Caco-2 (cell line): ENCODE measurements around the gene PPP1R12C. TPM values are rescaled to one million over a fixed set of nuclear protein-coding genes. Genes with fewer than 3 reads are reported as not detected.

Source experiments
- BruUV-seq: library from RNA; stranded (reverse); fragments of 400-500 nt; replicated peaks from 2 replicates; lab custom pipeline; 2021; lab: Mats Ljungman, UMichigan
- CTCF ChIA-PET: fragments of 300-600 bp; sonication (Branson Sonifier 250); formaldehyde crosslinking; loops from one replicate; lab custom pipeline; 2022; ENCODE audit warnings: antibody characterized with exemption; lab: Charles Lee
- POLR2A ChIA-PET: fragments of 300-600 bp; sonication (Branson Sonifier 250); formaldehyde crosslinking; loops from one replicate; lab custom pipeline; 2022; ENCODE audit warnings: antibody characterized with exemption; lab: Charles Lee
- DNase-seq, 2 experiments: peaks; one replicate each; pipeline versions ENCODE4 v3.0.0 to v3.0.0-alpha.2; 2020 to 2022
- H3K27me3 ChIP-seq: replicated peaks from 2 replicates; pipeline ENCODE4 v1.6.0; 2011; ENCODE audit warnings: low read length; ENCODE audit not compliant: control insufficient read depth, insufficient read depth
- H3K36me3 ChIP-seq: 2 replicates; pipeline ENCODE4 v1.5.1; 2011; ENCODE audit warnings: low read length; ENCODE audit not compliant: control insufficient read depth, insufficient read depth
- H3K4me1 ChIP-seq: fragments of 250-450 bp; sonication (Bioruptor Pico); 2 replicates; pipeline ENCODE4 v1.5.1; 2020; ENCODE audit warnings: mild to moderate bottlenecking
- H3K4me3 ChIP-seq: 2 replicates; pipeline ENCODE4 v1.5.1; 2011; ENCODE audit warnings: low read depth, mild to moderate bottlenecking, control low read depth, low read length
- H3K9me3 ChIP-seq: fragments of 250-450 bp; sonication (Bioruptor Pico); 2 replicates; pipeline ENCODE4 v1.5.1; 2020; ENCODE audit warnings: mild to moderate bottlenecking, moderate library complexity
- H3K27ac Mint-ChIP-seq: one replicate; pipeline ENCODE4 v1.8.0; 2022; ENCODE audit warnings: mixed read lengths; ENCODE audit not compliant: unreplicated experiment
- H3K27me3 Mint-ChIP-seq: one replicate; pipeline ENCODE4 v1.8.0; 2022; ENCODE audit warnings: mixed read lengths; ENCODE audit not compliant: insufficient read depth, unreplicated experiment
- H3K36me3 Mint-ChIP-seq: one replicate; pipeline ENCODE4 v1.8.0; 2022; ENCODE audit warnings: mild to moderate bottlenecking, mixed read lengths; ENCODE audit not compliant: insufficient read depth, unreplicated experiment
- H3K4me1 Mint-ChIP-seq: one replicate; pipeline ENCODE4 v1.8.0; 2022; ENCODE audit warnings: low read depth, mixed read lengths; ENCODE audit not compliant: unreplicated experiment
- H3K4me3 Mint-ChIP-seq: one replicate; pipeline ENCODE4 v1.8.0; 2022; ENCODE audit warnings: mild to moderate bottlenecking, moderate library complexity, mixed read lengths; ENCODE audit not compliant: unreplicated experiment
- H3K9me3 Mint-ChIP-seq: one replicate; pipeline ENCODE4 v1.8.0; 2022; ENCODE audit warnings: mixed read lengths; ENCODE audit not compliant: unreplicated experiment
- intact Hi-C: fragments of 100-400 bp; cut with micrococcal nuclease; formaldehyde crosslinking; loops from one replicate; pipeline ENCODE4 v1.10.0; 2022; ENCODE audit not compliant: unreplicated experiment
- total RNA-seq: library from RNA; stranded (reverse); gene quantifications from 2 replicates; pipeline ENCODE4 v1.2.3, GENCODE V29; 2022
- TF ChIP-seq, protein P1 (sequence below), 2 experiments: fragments of 200-600 bp in 1 of 2; IDR thresholded peaks; 1 replicate in 1 of 2; 2 replicates in 1 of 2; pipeline versions ENCODE4 v1.5.1 to v1.8.0; 2011 to 2022; ENCODE audit warnings: antibody characterized with exemption in 1 of 2, control low read depth in 1 of 2, inconsistent platforms in 1 of 2, low read depth in 1 of 2, low read length in 1 of 2, mild to moderate bottlenecking in 1 of 2, moderate library complexity in 1 of 2; ENCODE audit not compliant: insufficient read depth in 1 of 2, severe bottlenecking in 1 of 2, unreplicated experiment in 1 of 2

Gene PPP1R12C
- total RNA-seq, 1 experiment from 2014 or later = 104 TPM

DNA sequence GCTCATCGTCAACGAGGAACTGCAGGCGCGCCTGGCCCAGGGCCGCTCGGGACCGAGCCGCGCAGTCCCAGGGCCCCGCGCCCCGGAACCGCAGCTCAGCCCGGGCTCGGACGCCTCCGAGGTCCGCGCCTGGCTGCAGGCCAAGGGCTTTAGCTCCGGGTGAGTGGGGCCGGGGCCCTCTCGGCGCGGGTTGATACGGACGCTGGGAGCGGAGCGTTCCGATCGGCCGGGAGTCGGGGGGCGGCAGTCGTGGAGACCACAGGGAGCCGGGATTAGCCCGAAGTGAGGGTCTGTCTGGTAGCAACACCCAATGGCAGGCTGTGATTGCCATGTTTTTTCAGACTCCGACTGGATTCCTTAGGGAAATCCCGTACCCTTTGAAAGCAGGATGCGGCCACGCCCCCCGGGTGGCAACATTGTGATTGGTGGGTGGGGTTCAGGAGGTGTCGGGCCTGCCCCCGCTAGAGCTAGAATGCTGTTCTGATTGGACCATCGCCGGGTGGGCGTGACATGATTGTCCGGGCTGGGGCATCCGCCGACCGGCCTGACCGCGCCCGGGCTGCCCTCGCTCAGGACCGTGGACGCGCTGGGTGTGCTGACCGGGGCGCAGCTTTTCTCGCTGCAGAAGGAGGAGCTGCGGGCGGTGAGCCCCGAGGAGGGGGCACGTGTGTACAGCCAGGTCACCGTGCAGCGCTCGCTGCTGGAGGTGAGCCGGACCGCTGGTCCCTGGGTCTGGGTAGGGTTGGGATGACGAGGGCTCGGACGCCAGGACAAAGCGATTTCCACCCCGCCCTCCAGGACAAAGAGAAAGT, 30.5 kb downstream of the PPP1R12C start:
- DNase-seq = no peak

DNA sequence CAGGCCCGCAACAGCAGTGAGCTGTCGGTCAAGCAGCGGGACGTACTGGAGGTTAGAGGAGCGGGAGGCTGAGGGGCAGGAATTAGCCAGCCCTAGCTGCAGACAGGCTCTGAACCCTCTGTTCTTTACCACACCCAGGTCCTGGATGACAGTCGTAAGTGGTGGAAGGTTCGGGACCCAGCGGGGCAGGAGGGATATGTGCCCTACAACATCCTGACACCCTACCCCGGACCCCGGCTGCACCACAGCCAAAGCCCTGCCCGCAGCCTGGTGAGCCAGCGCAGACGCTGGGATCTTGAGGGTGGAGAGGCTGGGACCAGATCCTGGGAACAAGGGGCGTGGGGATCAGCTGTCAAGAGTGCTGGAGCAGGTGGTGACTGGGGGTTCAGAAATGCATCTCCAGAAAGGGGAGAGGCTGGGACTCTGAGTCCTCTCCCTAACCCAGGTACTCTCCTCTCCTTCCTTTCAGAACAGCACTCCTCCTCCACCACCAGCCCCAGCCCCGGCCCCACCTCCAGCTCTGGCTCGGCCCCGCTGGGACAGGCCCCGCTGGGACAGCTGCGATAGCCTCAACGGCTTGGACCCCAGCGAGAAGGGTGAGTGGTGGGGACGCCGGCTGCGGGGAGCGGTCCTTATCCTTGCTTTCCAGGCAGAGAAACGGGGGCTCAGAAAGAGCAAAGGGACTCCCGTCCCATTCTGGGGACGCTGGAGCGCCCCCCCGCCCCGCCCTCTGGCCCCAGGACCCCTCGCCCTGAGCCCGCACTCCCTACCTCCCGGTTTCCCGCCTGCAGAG, 31.3 kb downstream of the PPP1R12C start:
- Histone ChIP-seq H3K9me3 (no peaks in the 10 kb centered on the region), H3K36me3 (peaks cover 3% of the 10 kb centered on the region; the same call in 1 of the 2 replicates), H3K4me1 (no peaks in the 10 kb centered on the region), H3K4me3 (no peak overlapping the region), H3K27me3 (no peaks in the 10 kb centered on the region)
- H3K27me3 Mint-ChIP-seq = no peaks in the 10 kb centered on the region
- CTCF ChIA-PET = no interaction called here
- H3K4me1 Mint-ChIP-seq = peaks cover 9% of the 10 kb centered on the region
- peaks cover 85% of the 10 kb centered on the region for H3K36me3 Mint-ChIP-seq
- no peaks in the 10 kb centered on the region for H3K9me3 Mint-ChIP-seq
- no peak overlapping the region for H3K4me3 Mint-ChIP-seq
- intact Hi-C loops = no loop called here
- no TSS peak for BruUV-seq
- no peak for DNase-seq
- POLR2A ChIA-PET = no interaction called here
- no peak overlapping the region for H3K27ac Mint-ChIP-seq
- TF ChIP-seq, protein P1, sequence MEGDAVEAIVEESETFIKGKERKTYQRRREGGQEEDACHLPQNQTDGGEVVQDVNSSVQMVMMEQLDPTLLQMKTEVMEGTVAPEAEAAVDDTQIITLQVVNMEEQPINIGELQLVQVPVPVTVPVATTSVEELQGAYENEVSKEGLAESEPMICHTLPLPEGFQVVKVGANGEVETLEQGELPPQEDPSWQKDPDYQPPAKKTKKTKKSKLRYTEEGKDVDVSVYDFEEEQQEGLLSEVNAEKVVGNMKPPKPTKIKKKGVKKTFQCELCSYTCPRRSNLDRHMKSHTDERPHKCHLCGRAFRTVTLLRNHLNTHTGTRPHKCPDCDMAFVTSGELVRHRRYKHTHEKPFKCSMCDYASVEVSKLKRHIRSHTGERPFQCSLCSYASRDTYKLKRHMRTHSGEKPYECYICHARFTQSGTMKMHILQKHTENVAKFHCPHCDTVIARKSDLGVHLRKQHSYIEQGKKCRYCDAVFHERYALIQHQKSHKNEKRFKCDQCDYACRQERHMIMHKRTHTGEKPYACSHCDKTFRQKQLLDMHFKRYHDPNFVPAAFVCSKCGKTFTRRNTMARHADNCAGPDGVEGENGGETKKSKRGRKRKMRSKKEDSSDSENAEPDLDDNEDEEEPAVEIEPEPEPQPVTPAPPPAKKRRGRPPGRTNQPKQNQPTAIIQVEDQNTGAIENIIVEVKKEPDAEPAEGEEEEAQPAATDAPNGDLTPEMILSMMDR (IDR thresholded peaks at IDR 0.05; ENCODE audit: insufficient read depth in 1 of 2, low read depth in 1 of 2, low read length in 1 of 2, severe bottlenecking in 1 of 2, unreplicated experiment in 1 of 2) = no peak

More for the DNA sequence above, 30.5 kb downstream of the PPP1R12C start:
- TF ChIP-seq, protein P1 (IDR thresholded peaks at IDR 0.05; ENCODE audit: insufficient read depth in 1 of 2, low read depth in 1 of 2, low read length in 1 of 2, severe bottlenecking in 1 of 2, unreplicated experiment in 1 of 2) = no peak
- H3K36me3 Mint-ChIP-seq = peaks cover 86% of the 10 kb centered on the region
- BruUV-seq = no TSS peak
- H3K4me1 ChIP-seq = no peaks in the 10 kb centered on the region
- no peak overlapping the region for H3K4me3 Mint-ChIP-seq
- ChIA-PET POLR2A (no interaction called here), CTCF (no interaction called here)
- H3K36me3 ChIP-seq = peaks cover 3% of the 10 kb centered on the region; the same call in 1 of the 2 replicates
- no peaks in the 10 kb centered on the region for H3K9me3 Mint-ChIP-seq
- no peak overlapping the region for H3K4me3 ChIP-seq
- H3K27ac Mint-ChIP-seq = no peak overlapping the region
- no peaks in the 10 kb centered on the region for H3K27me3 Mint-ChIP-seq
- H3K27me3 ChIP-seq = no peaks in the 10 kb centered on the region
- intact Hi-C loops = no loop called here
- H3K9me3 ChIP-seq = no peaks in the 10 kb centered on the region
- H3K4me1 Mint-ChIP-seq = peaks cover 9% of the 10 kb centered on the region

DNA sequence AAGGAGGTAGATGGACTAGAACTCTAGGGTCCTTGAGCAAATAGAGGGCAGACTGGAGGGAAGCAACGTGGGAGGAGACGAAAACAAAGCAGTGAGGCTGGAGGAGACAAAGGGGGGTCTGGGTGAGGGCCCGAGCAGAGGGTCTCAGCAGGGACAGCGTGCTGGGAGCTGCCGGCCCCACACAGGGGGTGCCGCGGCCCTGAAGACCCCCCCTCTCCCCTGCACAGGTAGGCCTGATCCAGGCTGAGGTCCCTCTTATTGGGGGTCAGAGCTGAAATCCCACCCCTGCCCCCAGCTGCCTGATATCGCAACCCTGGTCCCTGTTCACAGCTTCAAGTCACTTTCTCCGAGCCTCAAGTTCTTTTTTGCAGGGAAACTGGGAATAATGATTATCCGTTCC, 33.0 kb downstream of the PPP1R12C start:
- Mint-ChIP-seq H3K27ac (no peak overlapping the region), H3K36me3 (peaks cover 82% of the 10 kb centered on the region), H3K4me3 (no peak overlapping the region), H3K27me3 (no peaks in the 10 kb centered on the region), H3K9me3 (no peaks in the 10 kb centered on the region), H3K4me1 (peaks cover 21% of the 10 kb centered on the region)
- Histone ChIP-seq H3K4me1 (peaks cover 4% of the 10 kb centered on the region; the same call in 1 of the 2 replicates), H3K27me3 (no peaks in the 10 kb centered on the region), H3K9me3 (no peaks in the 10 kb centered on the region), H3K36me3 (peaks cover 3% of the 10 kb centered on the region; the same call in 1 of the 2 replicates), H3K4me3 (no peak overlapping the region)
- intact Hi-C loops = no loop called here
- CTCF ChIA-PET = interaction anchor here (0.6 to 1.3 kb wide), 2 partner anchors 48 to 196 kb away, joined by 3 to 4 read pairs; no protein-coding TSS in a partner anchor
- POLR2A ChIA-PET = no interaction called here
- TF ChIP-seq, protein P1 (IDR thresholded peaks at IDR 0.05; ENCODE audit: insufficient read depth in 1 of 2, low read depth in 1 of 2, low read length in 1 of 2, severe bottlenecking in 1 of 2, unreplicated experiment in 1 of 2) = no peak
- no peak for DNase-seq
- BruUV-seq = no TSS peak
